ENCODE results near the gene SARDH. TPM values are rescaled to one million over a fixed set of nuclear protein-coding genes. Genes with fewer than 3 reads are reported as not detected.
"Not testable (repeated sequence)": the region's sequence is repeated elsewhere in the genome, so short reads cannot be mapped to it uniquely, and the experiment has no call there.

The SARDH gene
- total RNA-seq, 1 donor from 2014 or later = 0.20 TPM

DNA sequence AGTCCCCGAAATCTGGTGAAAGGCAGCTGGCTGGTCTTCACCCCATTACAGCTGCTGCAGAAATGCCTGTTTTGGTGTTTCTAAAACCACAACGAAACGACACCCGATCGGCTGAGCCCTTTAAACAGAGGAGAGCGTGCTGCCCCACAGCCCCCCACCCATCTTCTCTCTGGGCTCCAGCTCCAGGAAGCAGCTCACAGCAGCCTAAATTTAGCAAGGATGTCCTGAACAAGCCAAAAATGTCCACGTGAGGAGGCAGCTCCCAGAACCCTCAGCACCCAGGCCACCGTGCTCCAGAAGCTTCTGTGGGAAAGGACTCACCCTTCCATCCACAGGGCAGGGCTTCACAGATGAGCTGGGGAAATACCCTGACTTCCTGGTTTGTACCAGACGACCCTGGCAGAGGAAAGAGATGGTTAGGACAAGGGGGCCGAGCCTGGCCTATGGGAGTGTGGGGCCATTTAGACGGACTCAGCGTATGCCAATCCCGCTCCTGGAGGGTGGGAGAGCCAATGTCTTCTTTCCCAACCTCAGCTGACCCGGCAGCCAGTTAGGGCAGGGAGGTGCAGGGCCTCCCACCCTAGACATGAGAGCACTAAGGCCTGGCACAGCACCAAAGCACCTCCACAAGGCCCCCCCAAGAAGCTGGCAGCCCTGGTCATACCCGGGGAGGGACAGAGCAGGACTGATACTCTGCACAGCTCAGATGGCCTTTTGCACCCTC is 39.1 kb upstream of the SARDH start:
- DNase-seq (ENCODE audit: low read depth in 2 of 2) = no peak

DNA sequence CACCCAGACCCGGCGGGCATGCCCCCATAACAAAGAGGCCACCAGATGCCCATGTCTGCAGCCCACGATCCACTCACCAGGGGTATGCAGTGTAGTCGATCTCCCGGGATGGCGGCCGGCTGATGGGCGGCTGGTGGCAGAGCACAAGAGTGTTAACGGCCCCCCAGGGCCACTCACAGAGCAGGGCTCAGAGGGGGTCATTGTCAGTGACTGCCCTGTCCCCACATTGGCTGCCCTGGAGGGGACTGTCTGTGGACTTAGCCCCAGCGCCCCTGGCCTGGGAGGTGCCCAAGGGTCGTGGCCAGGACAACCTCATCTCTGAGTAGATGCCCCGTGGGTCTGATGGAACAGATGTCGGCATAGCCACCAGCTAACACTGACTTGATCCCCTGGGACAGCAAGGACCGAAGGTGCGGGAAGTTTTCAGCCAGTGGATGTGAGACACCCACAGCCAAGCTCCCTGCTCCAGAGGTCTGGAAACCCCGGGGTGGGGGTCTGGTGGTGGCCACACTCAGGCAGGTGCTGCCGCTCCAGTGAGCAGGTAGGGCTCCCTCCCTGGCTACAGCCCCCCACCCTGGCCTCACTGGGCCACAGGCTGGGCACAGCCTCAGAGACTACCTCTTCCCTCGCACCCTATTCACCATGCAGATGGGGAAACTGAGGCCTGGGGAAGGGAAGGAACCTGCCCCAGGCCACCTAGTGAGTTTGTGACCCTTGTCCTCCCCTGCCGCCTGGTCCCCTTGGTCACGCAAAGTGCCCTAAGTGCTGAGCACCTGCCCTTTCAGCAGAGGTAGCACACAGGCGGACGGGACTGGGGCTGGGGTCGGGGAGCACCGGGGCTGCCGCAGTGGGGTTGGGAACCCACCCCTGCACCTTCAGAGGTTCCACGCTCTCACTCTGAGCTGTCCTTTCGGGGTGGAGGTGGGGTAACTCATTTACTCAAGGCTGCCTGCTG is 38.1 kb upstream of the SARDH start:
- no peak for DNase-seq (ENCODE audit: low read depth in 2 of 2)

DNA sequence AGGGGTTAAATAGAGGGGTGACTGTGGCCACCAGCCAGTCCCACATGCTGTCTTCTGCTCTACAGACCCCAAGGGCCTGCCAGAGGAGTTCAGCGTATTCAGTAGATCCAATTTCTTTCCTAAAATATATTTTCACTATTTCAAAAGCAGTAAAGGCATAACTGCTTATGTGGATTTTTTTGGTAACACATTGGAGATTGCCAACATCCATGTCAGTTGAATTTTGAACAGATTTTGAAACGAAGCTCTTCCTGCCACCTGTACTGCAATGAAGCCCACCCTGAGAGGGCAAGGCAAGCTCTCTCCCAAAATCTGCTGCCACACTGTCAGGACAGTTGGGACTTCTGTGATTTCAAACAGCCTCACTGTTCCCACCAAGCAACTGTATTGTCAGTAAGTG is 37.1 kb upstream of the SARDH start:
- DNase-seq (ENCODE audit: low read depth in 2 of 2) = no peak

DNA sequence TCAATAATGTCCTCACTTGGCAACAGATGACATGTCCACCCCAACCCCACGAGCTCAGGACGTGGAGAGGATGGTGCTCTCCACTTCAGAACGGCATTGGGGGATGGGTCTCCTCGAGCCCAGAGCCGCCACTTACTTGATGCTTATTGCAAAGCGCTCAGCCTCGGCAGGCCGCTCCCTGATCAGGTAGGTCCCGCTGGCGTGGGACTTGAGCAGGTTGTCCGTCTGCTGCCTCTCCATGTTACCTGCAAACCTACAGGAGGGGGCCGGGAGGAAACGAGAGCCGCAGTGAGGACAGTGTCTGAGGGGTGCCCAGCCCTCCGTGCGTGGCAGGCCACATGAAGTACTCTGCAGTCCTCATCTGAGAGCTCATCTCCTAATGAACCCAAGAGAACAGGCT is 36.6 kb upstream of the SARDH start:
- no peak for DNase-seq (ENCODE audit: low read depth in 2 of 2)

DNA sequence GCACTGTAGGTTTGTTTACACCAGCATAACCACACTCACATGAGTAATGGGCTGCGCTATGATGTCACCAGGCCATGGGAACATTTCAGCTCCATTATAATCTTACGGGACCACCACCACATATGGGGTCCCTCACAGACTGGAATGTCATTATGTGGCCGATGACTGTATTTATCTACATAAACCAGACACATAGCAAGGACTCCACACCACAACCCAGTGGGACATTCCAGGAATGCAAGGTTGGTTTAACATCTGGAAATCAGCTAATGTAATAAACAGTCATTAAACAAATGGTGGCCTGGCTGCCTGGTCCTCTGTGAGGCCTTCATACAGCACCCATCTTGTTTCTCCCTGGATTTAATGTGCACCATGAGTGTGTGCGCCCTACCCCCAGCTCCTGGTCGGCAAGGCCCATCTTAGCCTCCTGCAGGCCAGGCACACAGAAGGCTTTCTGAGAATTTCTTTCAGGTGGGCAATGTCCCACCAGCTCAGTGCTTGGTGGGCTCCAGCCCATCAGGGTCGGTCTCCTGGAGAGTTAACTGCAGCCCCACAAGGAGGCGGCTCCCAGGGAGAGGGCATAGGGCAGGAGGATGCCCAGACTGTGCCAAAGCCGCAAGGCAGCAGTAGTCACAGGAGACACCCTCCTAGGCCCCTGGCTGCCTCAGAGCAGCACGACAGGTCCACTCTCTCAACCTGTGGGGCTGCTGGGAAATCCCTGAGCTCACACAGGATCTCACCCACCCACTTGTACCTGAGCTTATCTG is 35.9 kb upstream of the SARDH start:
- DNase-seq (ENCODE audit: low read depth in 2 of 2) = no peak

DNA sequence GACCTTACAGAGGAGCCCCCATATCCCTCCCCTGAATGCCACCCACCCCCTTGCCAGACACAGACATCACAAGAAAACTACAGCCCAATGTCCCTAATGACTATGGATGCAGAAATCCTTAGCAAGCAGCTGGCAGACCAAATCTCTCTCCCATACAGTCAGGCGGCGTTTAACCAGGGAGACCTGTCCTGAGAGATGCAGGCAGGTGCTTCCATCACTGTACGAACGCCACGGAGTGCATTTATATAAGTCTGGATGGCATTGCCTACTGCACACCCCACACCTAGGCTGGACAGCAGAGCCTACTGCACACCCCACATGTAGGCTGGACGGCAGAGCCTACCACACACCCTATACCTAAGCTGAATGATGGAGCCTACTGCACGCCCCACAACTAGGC is 34.4 kb upstream of the SARDH start:
- no peak for DNase-seq (ENCODE audit: low read depth in 2 of 2)

DNA sequence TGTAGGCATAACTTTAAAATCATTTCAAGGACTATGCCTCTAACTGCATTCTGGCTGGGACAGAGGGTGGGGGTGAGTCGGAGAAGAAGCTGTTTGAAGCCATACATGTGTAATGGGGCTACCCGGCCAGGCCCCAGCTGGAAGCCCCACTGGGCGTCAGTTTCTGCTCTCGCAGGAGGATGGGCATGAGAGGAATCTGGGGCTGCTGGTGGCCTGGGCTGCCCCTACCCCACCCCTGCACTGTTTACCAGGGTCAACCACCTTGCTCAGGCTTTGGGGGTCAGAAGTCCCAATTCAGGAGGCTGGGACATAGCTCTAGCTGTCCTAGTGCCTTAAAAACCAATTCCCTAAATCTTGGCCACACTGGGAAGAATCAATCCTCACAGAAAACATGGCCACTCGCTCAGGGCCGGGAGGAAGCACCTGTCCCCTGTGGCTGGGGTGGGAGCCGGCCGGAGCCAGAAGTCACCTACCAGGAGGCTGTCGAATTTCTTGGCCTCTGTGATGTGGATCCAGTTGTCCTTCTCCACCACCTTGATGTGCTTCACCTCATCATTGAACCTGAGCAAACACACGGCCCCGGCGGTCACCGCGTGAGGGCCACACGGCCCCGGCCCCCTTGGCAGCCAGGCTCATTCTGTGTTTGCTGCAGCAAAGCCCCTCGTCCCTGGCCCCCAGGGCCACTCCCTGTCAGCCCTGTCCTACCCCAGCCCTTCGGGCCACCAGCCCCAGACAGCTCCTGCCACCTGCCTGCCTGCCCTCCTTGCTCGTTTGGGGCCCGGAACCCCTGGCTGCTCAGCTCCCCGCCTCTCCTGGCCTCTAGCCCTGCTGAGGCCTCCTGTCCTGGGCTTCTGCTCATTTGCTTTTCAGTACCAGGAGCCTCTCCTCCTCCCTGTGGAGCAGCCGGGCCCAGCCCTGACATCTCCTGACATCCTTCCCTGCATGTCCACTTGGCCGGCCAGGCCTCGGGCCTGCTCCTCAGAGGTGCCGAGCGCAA is 33.6 kb upstream of the SARDH start:
- DNase-seq (ENCODE audit: low read depth in 2 of 2) = no peak

DNA sequence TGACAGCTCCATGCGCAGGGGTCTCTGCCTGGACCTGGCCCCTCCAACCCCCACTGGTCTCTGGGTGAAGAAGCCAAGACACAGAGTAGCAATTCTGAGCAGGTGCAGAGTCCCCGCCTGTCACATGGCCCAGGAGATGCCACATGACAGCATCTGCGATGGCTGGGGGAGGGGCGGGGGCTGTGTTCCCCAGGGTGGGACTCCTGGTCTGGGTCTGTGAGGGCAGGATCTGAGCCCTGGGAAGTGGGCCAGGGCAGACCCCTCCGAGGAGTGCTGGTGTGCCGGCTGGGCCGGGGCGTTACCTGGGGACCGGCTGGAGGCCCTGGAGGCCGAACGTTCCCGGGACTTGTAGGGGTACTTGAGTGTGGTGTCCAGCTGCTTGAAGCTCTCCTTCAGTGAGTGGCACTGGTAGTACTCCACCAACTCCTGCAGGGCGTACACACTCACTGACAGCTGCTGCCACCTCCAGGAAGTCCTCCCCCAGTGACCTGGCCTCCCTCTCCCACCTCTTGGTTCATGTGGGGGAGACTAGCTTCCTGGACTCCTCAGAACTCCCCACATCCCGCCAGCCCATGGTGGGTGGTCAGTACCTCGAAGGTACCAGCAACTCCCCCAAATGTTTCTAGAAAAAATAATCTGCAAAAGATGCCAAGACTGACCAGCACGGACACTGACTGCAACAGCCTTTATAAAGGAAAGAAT is 32.1 kb upstream of the SARDH start:
- DNase-seq (ENCODE audit: low read depth in 2 of 2) = no peak

DNA sequence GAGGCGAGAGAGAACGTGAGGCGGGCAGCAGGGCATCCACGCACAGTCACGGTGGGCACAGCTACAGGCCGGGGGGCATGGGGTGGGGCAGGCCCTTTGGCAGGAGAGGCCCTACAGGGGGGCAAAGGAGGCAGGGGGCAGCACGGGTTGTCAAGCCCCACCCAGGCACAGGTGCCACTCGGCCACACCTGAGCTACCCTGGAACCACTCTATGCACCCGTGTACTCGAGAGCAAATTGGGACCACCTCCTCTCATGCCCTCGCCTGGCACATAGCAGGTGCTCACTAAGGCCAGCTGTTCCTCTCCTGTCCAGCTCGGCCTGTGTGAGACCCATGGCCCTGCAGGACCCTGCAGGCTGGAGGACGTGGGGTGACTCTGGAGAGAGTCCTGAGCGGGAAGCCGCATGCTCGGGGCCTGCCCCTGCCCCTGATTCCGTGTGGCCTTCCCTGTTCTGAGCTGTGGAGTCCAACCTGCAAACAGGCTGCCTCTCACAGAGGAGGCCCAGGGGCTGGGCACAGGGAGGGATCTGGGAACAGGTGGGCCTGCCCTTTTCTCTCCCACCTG is 31.4 kb upstream of the SARDH start:
- DNase-seq (ENCODE audit: low read depth in 2 of 2) = no peak

DNA sequence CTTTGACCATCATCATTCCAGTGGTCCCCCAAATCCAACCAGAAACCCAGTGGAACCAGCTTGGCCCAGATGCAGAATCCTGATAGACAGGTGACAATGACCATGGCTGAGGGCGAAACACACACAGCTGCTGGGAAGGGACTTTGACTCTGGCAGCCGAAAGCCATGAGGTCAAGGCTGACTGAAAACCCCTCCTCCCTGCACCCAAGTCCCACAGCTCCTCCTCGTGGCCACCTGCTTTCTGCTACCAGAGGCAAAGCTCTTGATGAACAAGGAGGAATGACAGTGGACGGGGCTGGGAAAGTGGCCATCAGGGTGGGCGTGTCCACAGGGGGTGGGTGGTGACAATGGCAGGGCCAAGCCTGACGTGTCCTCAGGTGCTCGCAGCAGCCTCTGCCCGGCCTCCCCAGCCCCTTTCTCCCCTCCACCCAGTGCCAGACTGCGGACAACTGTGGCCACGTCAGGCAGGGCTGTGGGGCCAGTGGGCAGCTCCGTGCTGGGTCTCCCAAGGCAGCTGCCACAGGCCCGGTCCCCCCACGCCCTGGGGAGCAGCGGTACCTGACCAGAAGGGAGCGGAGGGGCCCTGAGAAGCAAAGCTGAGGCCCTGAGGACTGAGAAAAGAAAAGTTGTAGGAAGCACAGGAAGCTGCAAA is 30.8 kb upstream of the SARDH start:
- peak in 1 of 2 donors; percentile 17 for DNase-seq (ENCODE audit: low read depth in 2 of 2)

DNA sequence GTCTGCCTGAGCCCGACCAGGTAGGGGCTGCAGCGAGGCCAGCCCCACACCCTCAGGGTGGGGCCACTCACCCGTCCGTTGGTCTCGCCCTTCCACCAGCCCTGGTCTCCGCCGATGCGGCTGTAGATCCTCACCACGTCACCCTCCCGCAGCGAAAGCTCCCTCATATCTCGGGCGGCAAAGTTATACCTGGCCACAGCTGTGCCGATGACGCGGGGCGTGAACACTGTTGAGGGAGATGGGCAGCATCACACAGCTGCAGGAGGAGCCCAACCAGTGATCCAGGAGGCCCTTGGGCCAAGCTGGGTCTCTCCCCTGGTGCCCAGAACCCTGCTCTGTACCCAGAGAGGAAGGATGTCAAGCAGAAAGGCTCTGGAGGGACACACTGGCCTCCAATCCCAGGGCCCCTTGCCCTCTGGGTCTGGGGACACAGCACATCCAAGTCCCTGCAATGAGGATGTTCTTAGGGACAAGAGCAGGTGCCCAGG is 30.3 kb upstream of the SARDH start:
- DNase-seq (ENCODE audit: low read depth in 2 of 2) = no peak

DNA sequence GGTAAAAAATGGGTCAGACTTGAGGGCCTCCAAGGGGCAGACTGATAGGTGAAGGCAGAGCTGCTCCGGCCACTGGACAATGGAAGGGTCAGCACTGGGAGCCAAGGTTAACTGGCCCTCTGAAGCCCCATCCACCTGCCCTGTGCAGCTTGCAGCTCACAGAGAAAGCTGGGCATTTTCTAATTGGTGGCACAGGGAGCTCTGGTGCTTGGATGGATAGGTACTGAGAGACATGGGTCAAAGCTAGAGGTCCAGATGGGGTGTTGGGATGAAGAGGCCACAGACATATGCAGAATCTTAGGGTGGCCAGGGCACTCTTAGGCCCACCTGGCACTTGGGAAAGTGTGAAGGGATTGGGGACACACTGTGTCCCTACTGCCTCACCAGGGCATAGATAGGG is 29.5 kb upstream of the SARDH start:
- no peak for DNase-seq (ENCODE audit: low read depth in 2 of 2)

DNA sequence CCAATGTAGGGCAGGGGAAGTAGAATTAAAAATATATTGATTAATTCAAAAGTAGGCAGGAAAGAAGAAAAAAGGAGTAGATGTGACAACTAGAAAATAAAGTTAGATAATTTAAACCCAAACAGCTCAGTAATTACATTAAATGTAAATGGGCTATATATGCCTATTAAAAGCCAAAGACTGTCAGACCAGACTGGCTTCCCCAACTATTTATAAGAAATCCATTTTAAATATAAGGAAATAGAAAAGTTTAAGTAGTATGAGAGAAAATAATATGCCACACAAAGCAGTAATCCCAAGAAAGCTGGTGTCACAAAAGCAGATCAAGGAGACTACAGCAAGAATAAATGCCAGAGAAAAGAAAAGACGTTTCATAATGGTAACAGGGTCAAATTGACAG is 28.9 kb upstream of the SARDH start:
- no peak for DNase-seq (ENCODE audit: low read depth in 2 of 2)

DNA sequence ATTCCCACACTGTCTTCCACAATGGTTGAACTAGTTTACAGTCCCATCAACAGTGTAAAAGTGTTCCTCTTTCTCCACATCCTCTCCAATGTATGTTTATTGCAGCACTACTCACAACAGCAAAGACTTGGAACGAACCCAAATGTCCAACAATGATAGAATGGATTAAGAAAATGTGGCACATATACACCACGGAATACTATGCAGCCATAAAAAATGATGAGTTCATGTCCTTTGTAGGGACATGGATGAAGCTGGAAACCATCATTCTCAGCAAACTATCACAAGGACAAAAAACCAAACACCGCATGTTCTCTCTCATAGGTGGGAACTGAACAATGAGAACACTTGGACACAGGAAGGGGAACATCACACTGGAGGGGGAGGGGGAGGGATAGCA is 28.1 kb upstream of the SARDH start:
- DNase-seq (ENCODE audit: low read depth in 2 of 2) = not testable (repeated sequence)

DNA sequence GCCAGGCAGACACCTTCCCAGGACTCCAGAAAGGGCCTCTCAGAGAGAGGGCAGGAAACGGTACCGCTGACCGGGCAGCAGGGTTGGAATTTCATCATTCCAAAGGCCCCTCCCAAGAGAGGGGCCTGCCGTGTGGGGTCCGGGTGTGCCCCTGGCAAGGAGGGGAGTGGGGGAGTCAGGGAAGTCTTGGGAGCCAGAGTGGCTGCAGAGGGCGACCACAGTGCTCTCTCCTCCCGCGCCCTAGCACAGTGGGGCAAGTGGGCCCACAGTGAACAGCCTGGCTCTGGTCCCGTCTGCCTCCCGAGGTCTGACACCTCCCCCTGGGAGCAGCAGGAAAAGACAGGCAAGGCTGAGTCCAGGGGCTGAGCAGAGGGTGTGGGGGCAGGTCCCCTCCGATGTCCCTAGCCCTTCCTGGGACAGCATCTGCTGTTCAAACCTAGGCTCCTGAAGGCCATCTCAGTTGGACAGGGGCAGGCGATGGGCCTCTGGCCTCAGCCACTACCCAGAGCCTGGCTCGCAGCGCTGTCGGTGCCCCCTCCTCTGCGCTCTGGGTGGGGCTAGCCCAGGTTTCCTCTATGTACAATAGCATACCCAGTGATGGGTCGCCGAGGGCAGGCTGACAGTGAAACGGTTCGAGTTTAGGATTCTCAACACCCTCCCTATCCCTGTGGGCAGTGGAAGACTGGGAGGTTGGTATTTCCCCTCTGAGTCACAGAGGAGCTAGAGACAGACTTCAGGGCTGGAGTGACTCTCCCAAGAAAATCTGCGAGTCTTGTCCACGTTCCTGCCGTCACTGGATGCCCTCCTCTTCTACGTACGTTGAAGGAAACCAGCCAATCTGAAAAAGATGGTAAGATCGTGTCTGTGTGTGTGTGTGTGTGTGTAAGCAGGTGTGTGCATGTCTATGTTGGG is 25.4 kb upstream of the SARDH start:
- peak in 1 of 2 donors; percentile 52 for DNase-seq (ENCODE audit: low read depth in 2 of 2)

DNA sequence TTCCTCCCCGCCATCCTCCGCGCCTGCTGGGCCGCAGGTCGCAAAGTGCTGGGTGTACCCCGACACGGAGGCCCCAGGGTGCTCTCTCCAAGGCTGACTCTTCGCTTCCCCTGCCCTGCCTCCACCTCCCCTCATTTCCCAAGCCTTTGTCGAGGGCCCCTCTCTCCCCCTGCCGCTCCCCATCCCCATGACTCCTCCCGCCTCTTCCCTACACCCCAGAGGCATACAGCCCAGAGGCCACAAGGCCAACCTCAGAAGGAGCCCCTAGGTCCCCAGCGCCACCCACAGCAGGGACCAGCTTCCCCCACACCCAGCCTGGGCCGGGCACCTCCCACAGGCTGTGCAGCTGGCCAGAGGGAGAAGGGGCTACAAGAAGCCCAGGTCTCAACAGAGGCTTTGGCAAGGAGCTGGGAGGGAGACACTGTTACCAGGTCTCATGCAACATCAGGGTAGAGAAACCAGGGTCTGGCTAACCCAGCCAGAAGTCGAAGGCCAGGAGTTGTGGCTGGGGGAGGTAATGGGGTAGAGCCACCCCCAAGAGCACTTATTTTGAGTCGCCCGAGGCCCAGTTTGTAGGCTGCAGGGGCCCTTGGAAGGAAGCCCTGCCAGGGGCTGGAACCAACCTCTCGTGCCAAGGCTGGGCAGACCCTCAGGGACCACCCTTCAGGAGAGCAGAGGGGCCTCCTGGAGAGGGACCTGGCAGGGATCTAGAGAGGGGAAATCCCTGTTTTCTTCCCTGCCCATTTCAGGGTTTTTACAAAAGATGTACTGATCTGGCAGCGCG is 24.5 kb upstream of the SARDH start:
- no peak for DNase-seq (ENCODE audit: low read depth in 2 of 2)

DNA sequence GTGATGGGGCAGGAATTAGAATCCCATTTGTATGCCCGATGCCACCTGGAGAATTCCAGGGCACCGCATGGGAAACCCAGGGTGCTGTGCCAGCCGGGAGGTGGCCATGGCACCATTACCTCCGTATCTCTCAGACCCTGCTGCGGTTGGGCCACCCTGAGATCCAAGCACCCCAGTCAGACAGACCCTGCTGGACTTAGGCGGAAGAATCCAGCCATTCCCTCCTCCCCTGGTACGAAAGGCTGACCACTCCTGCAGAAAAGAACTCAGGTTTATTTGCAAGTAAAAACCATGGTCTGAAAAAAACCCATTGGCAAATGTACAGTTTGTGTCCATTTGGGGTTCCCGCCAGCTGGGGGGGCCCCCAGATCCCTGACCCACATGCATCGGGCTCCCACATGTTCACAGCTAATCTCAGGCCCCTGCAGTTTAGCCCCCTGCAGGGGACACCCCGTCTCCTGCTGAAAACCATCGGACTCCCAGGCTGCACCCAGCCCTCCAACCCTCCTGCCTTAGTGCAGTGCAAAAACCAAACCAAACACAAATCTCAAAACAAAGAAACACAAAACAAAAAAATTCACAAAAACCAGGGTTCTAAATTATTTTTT is 23.6 kb upstream of the SARDH start:
- no peak for DNase-seq (ENCODE audit: low read depth in 2 of 2)

Measured in lung microvascular endothelial cell (primary cell).